ENCODE measurements around the gene MEI1. TPM values are rescaled to one million over a fixed set of nuclear protein-coding genes. Genes with fewer than 3 reads are reported as not detected.

Gene MEI1
- polyA plus RNA-seq, 1 donor from 2014 or later, result not detected

- H3K4me2 ChIP-seq (ENCODE audit: low read length), result no peak overlapping the region
- no peaks in the 10 kb centered on the region for H3F3A ChIP-seq (ENCODE audit: insufficient read depth, low read length, poor library complexity, severe bottlenecking)
- no peak overlapping the region for H3K9ac ChIP-seq (ENCODE audit: low read length)
- no peaks in the 10 kb centered on the region for H3K27me3 ChIP-seq (ENCODE audit: insufficient read depth, low read depth, low read length)
- H3K9me3 ChIP-seq (ENCODE audit: low read length), result no peaks in the 10 kb centered on the region
- no peaks in the 10 kb centered on the region for H3K9me2 ChIP-seq (ENCODE audit: insufficient read depth, low read length)
- no peaks in the 10 kb centered on the region for H3K36me3 ChIP-seq (ENCODE audit: insufficient read depth, low read length)
- H2AFZ ChIP-seq (ENCODE audit: low read depth, low read length), result no peak overlapping the region
- no peaks in the 10 kb centered on the region for H4K20me1 ChIP-seq (ENCODE audit: insufficient read depth)
- H3K4me3 ChIP-seq (ENCODE audit: low read length), result no peak overlapping the region
- TF ChIP-seq EZH2 (IDR thresholded peaks at IDR 0.05; ENCODE audit: borderline replicate concordance, insufficient read depth, low read length, poor library complexity, severe bottlenecking) (no peak), EP300 (conservative IDR thresholded peaks at IDR 0.05; ENCODE audit: poor library complexity, severe bottlenecking) (no peak), REST (IDR thresholded peaks at IDR 0.05; ENCODE audit: borderline replicate concordance) (no peak), TAF1 (IDR thresholded peaks at IDR 0.05; ENCODE audit: low read depth) (no peak), SMC3 (conservative IDR thresholded peaks at IDR 0.05; ENCODE audit: poor library complexity) (no peak), POLR2AphosphoS5 (IDR thresholded peaks at IDR 0.05) (no peak), RAD21 (conservative IDR thresholded peaks at IDR 0.05) (no peak), MXI1 (conservative IDR thresholded peaks at IDR 0.05; ENCODE audit: poor library complexity, severe bottlenecking) (no peak), CTCF (IDR thresholded peaks at IDR 0.05; ENCODE audit: poor library complexity, severe bottlenecking) (no peak)
- no peak overlapping the region for H3K27ac ChIP-seq (ENCODE audit: low read length)
- no peaks in the 10 kb centered on the region for H3K79me2 ChIP-seq (replicated peaks; ENCODE audit: insufficient read depth, low read length)
Measured at GRCh38 chr22:41775338-41775737, 76.0 kb downstream of the MEI1 start.

GRCh38 chr22:41775976-41776375 is 76.7 kb downstream of the MEI1 start:
- Histone ChIP-seq H3K79me2 (replicated peaks; ENCODE audit: insufficient read depth, low read length) (no peaks in the 10 kb centered on the region), H3K9me3 (ENCODE audit: low read length) (no peaks in the 10 kb centered on the region), H3K27ac (ENCODE audit: low read length) (no peak overlapping the region), H3K9me2 (ENCODE audit: insufficient read depth, low read length) (no peaks in the 10 kb centered on the region), H3K36me3 (ENCODE audit: insufficient read depth, low read length) (no peaks in the 10 kb centered on the region), H2AFZ (ENCODE audit: low read depth, low read length) (no peak overlapping the region), H3F3A (ENCODE audit: insufficient read depth, low read length, poor library complexity, severe bottlenecking) (no peaks in the 10 kb centered on the region), H4K20me1 (ENCODE audit: insufficient read depth) (no peaks in the 10 kb centered on the region), H3K9ac (ENCODE audit: low read length) (no peak overlapping the region), H3K4me2 (ENCODE audit: low read length) (no peak overlapping the region), H3K27me3 (ENCODE audit: insufficient read depth, low read depth, low read length) (no peaks in the 10 kb centered on the region), H3K4me3 (ENCODE audit: low read length) (no peak overlapping the region)
- TF ChIP-seq RAD21 (conservative IDR thresholded peaks at IDR 0.05), result no peak
- TF ChIP-seq CTCF (IDR thresholded peaks at IDR 0.05; ENCODE audit: poor library complexity, severe bottlenecking), result no peak
- no peak for TF ChIP-seq POLR2AphosphoS5 (IDR thresholded peaks at IDR 0.05)
- no peak for TF ChIP-seq SMC3 (conservative IDR thresholded peaks at IDR 0.05; ENCODE audit: poor library complexity)
